Adrenal gland (tissue), 12 donors: ENCODE measurements around the gene PDCD1LG2. TPM values are rescaled to one million over a fixed set of nuclear protein-coding genes. Genes with fewer than 3 reads are reported as not detected.
"Not testable (repeated sequence)": the region's sequence is repeated elsewhere in the genome, so short reads cannot be mapped to it uniquely, and the experiment has no call there.

Experiments used
- DNase-seq, 7 donors: peaks; one replicate each; pipeline ENCODE4 v3.0.0-alpha.2; 2019 to 2020
- H3K27ac ChIP-seq, 5 donors: fragments of 200-600 bp; sonication (generic) in 4 of 5; 1 replicate in 3 of 5; 2 replicates in 2 of 5; pipeline versions ENCODE4 v1.5.1 to v1.8.0; 2016 to 2020; ENCODE audit warnings: mild to moderate bottlenecking in 1 of 5
- H3K27me3 ChIP-seq: fragments of 200-600 bp; 2 replicates; pipeline ENCODE4 v1.8.0; 2021
- H3K36me3 ChIP-seq, 2 donors: fragments of 200-600 bp; replicated peaks in 1 of 2; 1 replicate in 1 of 2; 2 replicates in 1 of 2; pipeline versions ENCODE4 v1.5.1 to v1.8.0; 2018 to 2022
- H3K4me1 ChIP-seq, 2 donors: fragments of 200-600 bp; replicated peaks in 1 of 2; 1 replicate in 1 of 2; 2 replicates in 1 of 2; pipeline versions ENCODE4 v1.5.1 to v1.8.0; 2018 to 2021
- H3K4me3 ChIP-seq, 4 donors: fragments of 200-600 bp; sonication (generic) in 3 of 4; one replicate each; pipeline ENCODE4 v1.5.1; 2016 to 2018
- H3K9me3 ChIP-seq, 3 donors: fragments of 200-600 bp; sonication (generic) in 1 of 3; replicated peaks in 1 of 3; 1 replicate in 2 of 3; 2 replicates in 1 of 3; pipeline versions ENCODE4 v1.5.1 to v1.8.0; 2016 to 2021
- POLR2A ChIP-seq, 2 donors: fragments of 450-650 bp; IDR thresholded peaks; one replicate each; pipeline ENCODE4 v1.6.1; 2017; ENCODE audit warnings: antibody characterized with exemption in 2 of 2, mild to moderate bottlenecking in 2 of 2, moderate library complexity in 1 of 2
- WGBS, 4 donors: extraction: QIAGEN DNeasy Blood & Tissue Kit in 2 of 4; methylation state at CpG; one replicate each; pipeline versions ENCODE4 v1.1.5 to v1.1.7; 2013 to 2017; 5-methylcytosine and 5-hydroxymethylcytosine counted together
- intact Hi-C, 2 donors: fragments of 100-400 bp; cut with DNase I; formaldehyde crosslinking; loops; one replicate each; pipeline versions ENCODE4 v1.14.1 to v1.15.0; 2022 to 2023
- polyA plus RNA-seq, 3 donors: library from polyadenylated mRNA; stranded (reverse); fragments of 200-250 nt in 2 of 3; fragments of 350-450 nt in 1 of 3; fragmentation: Illumina TruSeq in 1 of 3; extraction: RNeasy Lipid Tissue Mini Kit (QIAGEN cat#74804) in 1 of 3; gene quantifications; one replicate each; pipeline ENCODE4 v1.2.3, GENCODE V29; 2013 to 2014
- total RNA-seq, 9 donors: library from RNA; depleted of rRNA in 4 of 9; stranded (reverse); fragments of >200 nt in 4 of 9; fragments of 120-200 nt in 1 of 9; fragmentation: NEBNext Ultra II Directional in 1 of 9; extraction: Animal tissue kit (Norgen Biotek cat#: 25700) in 1 of 9; gene quantifications; one replicate each; pipeline versions ENCODE4 v1.1.0 to v1.2.4, GENCODE V29; 2013 to 2023
- TF ChIP-seq, protein P1 (sequence below), 6 experiments: fragments of 450-650 bp in 4 of 6; fragments of 200-600 bp in 2 of 6; sonication (generic) in 1 of 6; IDR thresholded peaks; 1 replicate in 5 of 6; 2 replicates in 1 of 6; pipeline versions ENCODE4 v1.5.1 to v1.8.0; 2016 to 2021; ENCODE audit warnings: antibody characterized with exemption in 6 of 6, mild to moderate bottlenecking in 2 of 6, moderate library complexity in 1 of 6
- donor health status: healthy with polysubstance abuse.
- donor health status: Bipolar disorder and iron deficiency.
- donor health status: DM: yes; HTN: yes; CAD: no.
- donor health status: DM: no; HTN: no; CAD: no.
- donor health status: DM: no; HTN: no; CAD: no.
- donor health status: DM: yes; HTN: yes; CAD: no.

Gene PDCD1LG2
- total and polyA plus RNA-seq, 12 donors, result 0.17 to 5.5 (median 1.4) TPM

DNA sequence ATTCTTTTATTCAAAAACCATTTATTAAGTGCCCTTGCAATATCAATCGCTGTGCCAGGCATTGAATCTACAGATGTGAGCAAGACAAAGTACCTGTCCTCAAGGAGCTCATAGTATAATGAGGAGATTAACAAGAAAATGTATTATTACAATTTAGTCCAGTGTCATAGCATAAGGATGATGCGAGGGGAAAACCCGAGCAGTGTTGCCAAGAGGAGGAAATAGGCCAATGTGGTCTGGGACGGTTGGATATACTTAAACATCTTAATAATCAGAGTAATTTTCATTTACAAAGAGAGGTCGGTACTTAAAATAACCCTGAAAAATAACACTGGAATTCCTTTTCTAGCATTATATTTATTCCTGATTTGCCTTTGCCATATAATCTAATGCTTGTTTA, 41.5 kb upstream of the PDCD1LG2 start:
- Histone ChIP-seq H3K27me3 (no peaks in the 10 kb centered on the region), H3K4me3 (no peak overlapping the region), H3K36me3 (no peaks in the 10 kb centered on the region), H3K4me1 (no peaks in the 10 kb centered on the region), H3K9me3 (no peaks in the 10 kb centered on the region), H3K27ac (no peak overlapping the region)
- 78 to 86% (median 83%) methylated on average over 5 of the region's 5 CpGs for WGBS, 4 donors
- intact Hi-C loops, result no loop called here
- TF ChIP-seq, protein P1, sequence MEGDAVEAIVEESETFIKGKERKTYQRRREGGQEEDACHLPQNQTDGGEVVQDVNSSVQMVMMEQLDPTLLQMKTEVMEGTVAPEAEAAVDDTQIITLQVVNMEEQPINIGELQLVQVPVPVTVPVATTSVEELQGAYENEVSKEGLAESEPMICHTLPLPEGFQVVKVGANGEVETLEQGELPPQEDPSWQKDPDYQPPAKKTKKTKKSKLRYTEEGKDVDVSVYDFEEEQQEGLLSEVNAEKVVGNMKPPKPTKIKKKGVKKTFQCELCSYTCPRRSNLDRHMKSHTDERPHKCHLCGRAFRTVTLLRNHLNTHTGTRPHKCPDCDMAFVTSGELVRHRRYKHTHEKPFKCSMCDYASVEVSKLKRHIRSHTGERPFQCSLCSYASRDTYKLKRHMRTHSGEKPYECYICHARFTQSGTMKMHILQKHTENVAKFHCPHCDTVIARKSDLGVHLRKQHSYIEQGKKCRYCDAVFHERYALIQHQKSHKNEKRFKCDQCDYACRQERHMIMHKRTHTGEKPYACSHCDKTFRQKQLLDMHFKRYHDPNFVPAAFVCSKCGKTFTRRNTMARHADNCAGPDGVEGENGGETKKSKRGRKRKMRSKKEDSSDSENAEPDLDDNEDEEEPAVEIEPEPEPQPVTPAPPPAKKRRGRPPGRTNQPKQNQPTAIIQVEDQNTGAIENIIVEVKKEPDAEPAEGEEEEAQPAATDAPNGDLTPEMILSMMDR (IDR thresholded peaks at IDR 0.05), result no peak
- TF ChIP-seq POLR2A (IDR thresholded peaks at IDR 0.05), result no peak
- no peak for DNase-seq

DNA sequence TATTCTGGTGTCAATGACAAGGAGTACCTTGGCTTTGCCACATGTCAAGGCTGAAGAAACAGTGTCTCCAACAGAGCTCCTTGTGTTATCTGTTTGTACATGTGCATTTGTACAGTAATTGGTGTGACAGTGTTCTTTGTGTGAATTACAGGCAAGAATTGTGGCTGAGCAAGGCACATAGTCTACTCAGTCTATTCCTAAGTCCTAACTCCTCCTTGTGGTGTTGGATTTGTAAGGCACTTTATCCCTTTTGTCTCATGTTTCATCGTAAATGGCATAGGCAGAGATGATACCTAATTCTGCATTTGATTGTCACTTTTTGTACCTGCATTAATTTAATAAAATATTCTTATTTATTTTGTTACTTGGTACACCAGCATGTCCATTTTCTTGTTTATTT, 40.2 kb upstream of the PDCD1LG2 start:
- no peaks in the 10 kb centered on the region for H3K9me3 ChIP-seq
- no peak overlapping the region for H3K27ac ChIP-seq
- H3K36me3 ChIP-seq, result no peaks in the 10 kb centered on the region
- intact Hi-C loops, result no loop called here
- no peaks in the 10 kb centered on the region for H3K27me3 ChIP-seq
- WGBS, 4 donors, result 65 to 87% (median 80%) methylated on average over 1 of the region's 1 CpG
- H3K4me3 ChIP-seq, result no peak overlapping the region
- no peak for TF ChIP-seq POLR2A (IDR thresholded peaks at IDR 0.05)
- TF ChIP-seq, protein P1 (IDR thresholded peaks at IDR 0.05), result no peak
- no peaks in the 10 kb centered on the region for H3K4me1 ChIP-seq
- DNase-seq, result no peak

DNA sequence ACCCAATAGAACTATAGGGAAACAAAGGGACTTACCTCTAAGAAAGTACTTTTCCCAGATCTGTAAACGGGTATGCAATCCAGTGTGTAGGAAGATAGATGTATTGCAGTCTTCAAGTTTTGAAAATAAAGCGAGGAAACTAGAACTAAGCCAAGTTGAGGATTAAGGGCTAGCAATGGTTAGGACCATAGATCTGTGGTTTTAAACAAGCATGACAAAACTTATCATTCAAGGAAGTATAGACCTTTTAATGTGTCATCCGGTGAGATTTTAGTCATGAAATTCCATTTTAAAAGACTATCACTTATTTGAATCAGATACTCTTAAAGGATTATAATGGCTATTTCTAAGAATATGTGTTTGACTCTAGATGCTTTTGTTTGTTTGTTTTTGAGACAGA, 39.5 kb upstream of the PDCD1LG2 start:
- TF ChIP-seq, protein P1 (IDR thresholded peaks at IDR 0.05), result no peak
- TF ChIP-seq POLR2A (IDR thresholded peaks at IDR 0.05), result no peak
- 90 to 93% (median 92%) methylated on average over 3 of the region's 3 CpGs for WGBS, 4 donors
- intact Hi-C loops, result no loop called here

DNA sequence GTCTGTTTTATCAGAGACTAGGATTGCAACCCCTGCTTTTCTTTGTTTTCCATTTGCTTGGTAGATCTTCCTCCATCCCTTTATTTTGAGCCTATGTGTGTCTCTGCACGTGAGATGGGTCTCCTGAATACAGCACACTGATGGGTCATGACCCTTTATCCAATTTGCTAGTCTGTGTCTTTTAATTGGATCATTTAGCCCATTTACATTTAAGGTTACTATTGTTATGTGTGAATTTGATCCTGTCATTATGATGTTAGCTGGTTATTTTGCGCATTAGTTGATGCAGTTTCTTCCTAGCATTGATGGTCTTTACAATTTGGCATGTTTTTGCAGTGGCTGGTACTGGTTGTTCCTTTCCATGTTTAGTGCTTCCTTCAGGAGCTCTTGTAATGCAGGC, 34.7 kb upstream of the PDCD1LG2 start:
- WGBS, 4 donors, result 74 to 90% (median 81%) methylated on average over 2 of the region's 2 CpGs
- intact Hi-C loops, H3K4me1 ChIP-seq, H3K27ac ChIP-seq, DNase-seq, H3K4me3 ChIP-seq, H3K9me3 ChIP-seq, H3K27me3 ChIP-seq, H3K36me3 ChIP-seq: not testable (repeated sequence)

More for the DNA sequence above, 39.5 kb upstream of the PDCD1LG2 start:
- Histone ChIP-seq H3K27ac (no peak overlapping the region), H3K9me3 (no peaks in the 10 kb centered on the region), H3K4me3 (no peak overlapping the region), H3K36me3 (no peaks in the 10 kb centered on the region), H3K4me1 (no peaks in the 10 kb centered on the region), H3K27me3 (no peaks in the 10 kb centered on the region)
- no peak for DNase-seq

DNA sequence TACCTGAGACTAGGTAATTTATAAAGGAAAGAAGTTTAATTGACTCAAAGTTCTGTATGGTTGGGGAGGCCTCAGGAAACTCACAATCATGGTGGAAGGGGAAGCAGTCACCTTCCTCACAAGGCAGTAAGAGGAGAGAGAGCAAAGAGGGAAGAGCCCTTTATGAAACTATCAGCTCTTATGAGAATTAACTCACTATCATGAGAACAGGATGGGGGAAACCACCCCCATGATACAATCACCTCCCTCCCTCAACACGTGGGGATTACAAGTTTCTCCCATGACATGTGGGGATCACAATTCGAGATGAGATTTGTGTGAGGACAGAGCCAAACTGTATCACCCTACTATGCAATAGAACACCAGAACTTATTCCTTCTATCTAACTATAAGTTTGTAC, 32.1 kb upstream of the PDCD1LG2 start:
- Histone ChIP-seq H3K4me1 (no peaks in the 10 kb centered on the region), H3K27ac (no peak overlapping the region), H3K4me3 (no peak overlapping the region), H3K36me3 (no peaks in the 10 kb centered on the region), H3K27me3 (no peaks in the 10 kb centered on the region), H3K9me3 (no peaks in the 10 kb centered on the region)
- TF ChIP-seq, protein P1 (IDR thresholded peaks at IDR 0.05), result no peak
- TF ChIP-seq POLR2A (IDR thresholded peaks at IDR 0.05), result no peak
- 58 to 73% (median 67%) methylated on average over 2 of the region's 2 CpGs for WGBS, 4 donors
- no peak for DNase-seq
- intact Hi-C loops, result no loop called here
